ENCODE results near the gene ATP5F1D. TPM values are rescaled to one million over a fixed set of nuclear protein-coding genes. Genes with fewer than 3 reads are reported as not detected.

The ATP5F1D gene
- total RNA-seq, 2 experiments from 2014 or later = 175 to 177 TPM

GRCh38 chr19:1288833-1289685, 47.5 kb downstream of the ATP5F1D start:
- Mint-ChIP-seq H3K27ac (no peak overlapping the region), H3K27me3 (peaks cover 45% of the 10 kb centered on the region), H3K9me3 (no peaks in the 10 kb centered on the region), H3K4me3 (no peak overlapping the region), H3K36me3 (no peaks in the 10 kb centered on the region), H3K4me1 (peaks cover 3% of the 10 kb centered on the region)
- DNase-seq = no peak

GRCh38 chr19:1289686-1290025, 48.1 kb downstream of the ATP5F1D start:
- no peaks in the 10 kb centered on the region for H3K36me3 Mint-ChIP-seq
- no peak overlapping the region for H3K4me3 Mint-ChIP-seq
- no peaks in the 10 kb centered on the region for H3K9me3 Mint-ChIP-seq
- no peak for DNase-seq
- peaks cover 4% of the 10 kb centered on the region for H3K4me1 Mint-ChIP-seq
- H3K27me3 Mint-ChIP-seq = peaks cover 45% of the 10 kb centered on the region
- no peak overlapping the region for H3K27ac Mint-ChIP-seq

- no peak for DNase-seq
- no peak overlapping the region for H3K27ac Mint-ChIP-seq
- peaks cover 44% of the 10 kb centered on the region for H3K27me3 Mint-ChIP-seq
- H3K36me3 Mint-ChIP-seq = no peaks in the 10 kb centered on the region
- H3K4me3 Mint-ChIP-seq = no peak overlapping the region
- H3K4me1 Mint-ChIP-seq = peaks cover 5% of the 10 kb centered on the region
- no peaks in the 10 kb centered on the region for H3K9me3 Mint-ChIP-seq
Observed at GRCh38 chr19:1290196-1290702, 48.7 kb downstream of the ATP5F1D start.

GRCh38 chr19:1290703-1291651, 49.4 kb downstream of the ATP5F1D start:
- H3K4me1 Mint-ChIP-seq = peaks cover 5% of the 10 kb centered on the region
- H3K27ac Mint-ChIP-seq = no peak overlapping the region
- no peak overlapping the region for H3K4me3 Mint-ChIP-seq
- no peaks in the 10 kb centered on the region for H3K36me3 Mint-ChIP-seq
- DNase-seq = no peak
- no peaks in the 10 kb centered on the region for H3K9me3 Mint-ChIP-seq
- peaks cover 42% of the 10 kb centered on the region for H3K27me3 Mint-ChIP-seq

GRCh38 chr19:1291761-1292418, 50.3 kb downstream of the ATP5F1D start:
- no peak overlapping the region for H3K27ac Mint-ChIP-seq
- H3K27me3 Mint-ChIP-seq = peaks cover 37% of the 10 kb centered on the region
- peaks cover 2% of the 10 kb centered on the region for H3K4me1 Mint-ChIP-seq
- H3K36me3 Mint-ChIP-seq = no peaks in the 10 kb centered on the region
- no peak overlapping the region for H3K4me3 Mint-ChIP-seq
- no peak for DNase-seq
- H3K9me3 Mint-ChIP-seq = no peaks in the 10 kb centered on the region

- Mint-ChIP-seq H3K27me3 (peaks cover 33% of the 10 kb centered on the region), H3K9me3 (no peaks in the 10 kb centered on the region), H3K4me1 (peaks cover 2% of the 10 kb centered on the region), H3K36me3 (no peaks in the 10 kb centered on the region), H3K4me3 (no peak overlapping the region), H3K27ac (no peak overlapping the region)
- no peak for DNase-seq
Observed at GRCh38 chr19:1292419-1293151, 51.0 kb downstream of the ATP5F1D start.

- peaks cover 2% of the 10 kb centered on the region for H3K4me1 Mint-ChIP-seq
- H3K36me3 Mint-ChIP-seq = no peaks in the 10 kb centered on the region
- no peak overlapping the region for H3K27ac Mint-ChIP-seq
- no peak for DNase-seq
- H3K9me3 Mint-ChIP-seq = no peaks in the 10 kb centered on the region
- H3K27me3 Mint-ChIP-seq = peaks cover 30% of the 10 kb centered on the region
- no peak overlapping the region for H3K4me3 Mint-ChIP-seq
Observed at GRCh38 chr19:1293782-1294604, 52.4 kb downstream of the ATP5F1D start.

Other genes starting within 250 kb of the ATP5F1D start
- not detected for gene GRIN3B, start 241.3 kb upstream of the ATP5F1D start, total RNA-seq
- gene TMEM259, start 220.6 kb upstream of the ATP5F1D start, total RNA-seq = 100 to 1,000 TPM; 136 to 138 TPM
- not detected for gene RNU6-2, start 220.2 kb upstream of the ATP5F1D start, total RNA-seq
- 10 to 100 TPM; 76.0 to 80.5 TPM for gene CNN2, start 215.1 kb upstream of the ATP5F1D start, total RNA-seq
- 10 to 100 TPM in 1 of 2 experiments, 1 to 10 TPM in 1; 9.8 to 11.2 TPM for gene ABCA7, start 201.6 kb upstream of the ATP5F1D start, total RNA-seq
- gene ARHGAP45, start 174.6 kb upstream of the ATP5F1D start, total RNA-seq = 100 to 1,000 TPM; 113 to 122 TPM
- gene POLR2E, start 146.4 kb upstream of the ATP5F1D start, total RNA-seq = 100 to 1,000 TPM; 290 to 291 TPM
- 100 to 1,000 TPM; 225 to 231 TPM for gene GPX4, start 137.8 kb upstream of the ATP5F1D start, total RNA-seq
- 10 to 100 TPM; 50.5 to 51.6 TPM for gene SBNO2, start 67.5 kb upstream of the ATP5F1D start, total RNA-seq
- gene STK11, start 36.0 kb upstream of the ATP5F1D start, total RNA-seq = 10 to 100 TPM; 54.7 to 55.8 TPM
- gene CBARP, start 3.7 kb upstream of the ATP5F1D start, total RNA-seq = under 1 TPM; 0.33 to 0.46 TPM
- 10 to 100 TPM; 29.3 to 29.6 TPM for gene MIDN, start 6.8 kb downstream of the ATP5F1D start, total RNA-seq
- 100 to 1,000 TPM; 208 to 216 TPM for gene CIRBP, start 27.6 kb downstream of the ATP5F1D start, total RNA-seq
- 100 to 1,000 TPM in 1 of 2 experiments, 10 to 100 TPM in 1; 99.8 to 101 TPM for gene FAM174C, start 33.8 kb downstream of the ATP5F1D start, total RNA-seq
- not detected for gene EFNA2, start 44.1 kb downstream of the ATP5F1D start, total RNA-seq
- gene NDUFS7, start 142.2 kb downstream of the ATP5F1D start, total RNA-seq = 100 to 1,000 TPM in 1 of 2 experiments, 10 to 100 TPM in 1; 98.7 to 101 TPM
- 10 to 100 TPM; 36.5 to 37.6 TPM for gene GAMT, start 159.8 kb downstream of the ATP5F1D start, total RNA-seq
- gene DAZAP1, start 165.8 kb downstream of the ATP5F1D start, total RNA-seq = 100 to 1,000 TPM; 287 to 297 TPM
- 1,000 to 10,000 TPM; 1,472 to 1,524 TPM for gene RPS15, start 196.6 kb downstream of the ATP5F1D start, total RNA-seq
- gene APC2, start 208.4 kb downstream of the ATP5F1D start, total RNA-seq = under 1 TPM; 0.21 to 0.26 TPM
- gene C19orf25, start 237.5 kb downstream of the ATP5F1D start, total RNA-seq = 10 to 100 TPM; 27.0 to 28.7 TPM
- 1 to 10 TPM; 1.5 to 1.7 TPM for gene PCSK4, start 248.6 kb downstream of the ATP5F1D start, total RNA-seq
- 1 to 10 TPM; 1.3 to 1.8 TPM for gene REEP6, start 249.4 kb downstream of the ATP5F1D start, total RNA-seq

All from activated naive CD8-positive, alpha-beta T cell treated with anti-CD3 and anti-CD28 coated beads for 36 hours (primary cell).